Prostate gland (tissue), 2 donors: ENCODE results near the gene NTM.

Experiments
- CTCF ChIP-seq, 4 experiments: fragments of 200-600 bp in 2 of 4; fragments of 450-650 bp in 2 of 4; sonication (generic) in 2 of 4; IDR thresholded peaks; 1 replicate in 3 of 4; 2 replicates in 1 of 4; pipeline ENCODE4 v1.5.1; 2016 to 2019; ENCODE audit warnings: antibody characterized with exemption in 4 of 4, mild to moderate bottlenecking in 2 of 4, moderate library complexity in 2 of 4
- POLR2A ChIP-seq: fragments of 450-650 bp; IDR thresholded peaks from one replicate; pipeline ENCODE4 v1.6.1; 2016; ENCODE audit warnings: antibody characterized with exemption, mild to moderate bottlenecking
- POLR2AphosphoS5 ChIP-seq: sonication (generic); formaldehyde crosslinking; IDR thresholded peaks from one replicate; pipeline ENCODE4 v1.6.1; 2017; ENCODE audit warnings: antibody characterized with exemption

GRCh38 chr11:131622193-131622592 is 251.8 kb downstream of the NTM start:
- no peak for TF ChIP-seq POLR2A
- TF ChIP-seq CTCF (IDR thresholded peaks at IDR 0.05) = no peak
- TF ChIP-seq POLR2AphosphoS5 = no peak
